Islet precursor cell (in vitro differentiated cells): ENCODE data around the gene SLC25A27.
A peak's percentile ranks its signal among the peaks of the same experiment; 100 is the strongest.

Experiments used
- DNase-seq: peaks from one replicate; pipeline ENCODE4 v3.0.0-alpha.2; 2018

Gene SLC25A27

DNA sequence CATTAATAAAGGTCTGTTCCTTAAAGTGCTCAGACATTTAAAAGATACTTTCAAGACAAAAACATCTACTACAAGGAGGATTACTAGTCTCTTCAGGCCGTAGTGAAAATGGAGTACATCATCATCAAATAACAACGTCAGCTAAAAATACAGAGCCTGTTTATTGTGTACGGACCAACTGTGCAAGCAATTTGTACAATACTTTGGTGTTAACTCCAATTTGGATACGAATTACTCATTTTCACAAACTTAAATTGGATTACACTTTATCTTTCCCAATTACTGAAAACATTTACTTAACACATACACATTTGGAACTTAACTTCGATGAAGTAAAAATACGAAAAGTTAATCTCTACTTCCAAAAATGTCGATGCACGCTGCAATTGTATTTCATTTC, 959 bp upstream of the SLC25A27 start:
- no peak for DNase-seq

DNA sequence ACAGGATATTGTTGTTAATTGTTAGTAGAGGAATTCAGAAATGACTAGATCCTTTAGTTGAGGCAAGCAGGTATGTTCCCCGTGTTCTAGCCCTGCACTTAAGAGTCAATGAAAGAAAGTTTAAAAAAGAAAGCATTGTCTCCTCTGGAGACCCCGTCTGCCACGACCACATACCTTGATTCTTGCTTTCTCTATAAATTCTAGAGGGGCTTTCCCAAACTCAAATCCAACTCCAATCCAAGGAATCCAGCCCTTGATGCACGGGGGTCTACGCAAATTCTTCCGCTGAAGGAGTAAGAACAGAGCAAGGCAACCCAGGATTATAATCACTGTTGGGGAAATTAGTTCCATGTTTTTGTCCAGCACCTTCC, 558 bp upstream of the SLC25A27 start:
- no peak for DNase-seq

DNA sequence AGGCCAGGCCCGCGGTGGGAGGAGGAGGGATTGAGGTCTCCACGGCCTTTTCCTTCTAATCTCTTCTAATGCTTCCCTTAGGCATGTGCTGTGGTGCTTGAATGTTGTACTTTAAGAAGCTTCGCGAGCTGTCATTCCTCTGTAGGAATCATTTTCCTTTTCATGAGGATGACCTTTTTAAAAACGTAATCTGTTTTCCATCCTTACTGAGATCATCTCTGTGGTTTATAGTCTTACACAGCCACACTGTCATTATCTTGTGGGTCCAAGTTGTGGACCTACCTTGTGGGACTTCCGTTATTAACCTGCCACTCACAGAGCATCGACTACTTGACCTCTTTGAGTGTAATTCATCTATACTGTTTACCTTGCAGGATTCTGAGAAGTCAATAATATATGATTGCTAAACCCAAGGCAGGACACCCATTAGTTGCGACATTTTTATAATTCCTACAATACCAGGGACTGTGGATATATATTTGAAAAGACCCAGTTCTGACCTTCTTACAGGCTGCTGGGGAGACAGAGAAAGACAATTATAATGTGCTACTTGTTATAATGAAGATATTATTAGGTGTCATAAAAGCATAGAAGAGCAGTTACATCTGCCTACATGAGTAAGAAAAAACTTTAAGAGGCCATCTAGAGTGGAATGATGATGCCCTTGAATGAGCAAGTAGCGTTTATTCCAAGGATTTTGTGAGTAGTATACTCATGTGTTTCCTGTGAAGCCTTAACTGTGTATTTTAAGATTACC, 842 bp downstream of the SLC25A27 start:
- no peak for DNase-seq

DNA sequence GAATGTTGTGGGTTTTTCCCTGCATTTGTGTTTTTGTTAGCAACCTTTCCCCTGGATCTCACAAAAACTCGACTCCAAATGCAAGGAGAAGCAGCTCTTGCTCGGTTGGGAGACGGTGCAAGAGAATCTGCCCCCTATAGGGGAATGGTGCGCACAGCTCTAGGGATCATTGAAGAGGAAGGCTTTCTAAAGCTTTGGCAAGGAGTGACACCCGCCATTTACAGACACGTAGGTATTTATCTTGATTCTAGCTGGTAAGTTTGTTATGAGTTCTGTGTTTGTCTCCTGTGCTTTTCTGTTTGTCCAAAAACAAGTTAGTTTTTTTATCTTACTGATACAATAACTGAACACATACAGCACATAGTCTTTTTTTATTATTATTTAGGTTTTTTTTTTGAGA, 3.0 kb downstream of the SLC25A27 start:
- DNase-seq: peak; percentile 78

DNA sequence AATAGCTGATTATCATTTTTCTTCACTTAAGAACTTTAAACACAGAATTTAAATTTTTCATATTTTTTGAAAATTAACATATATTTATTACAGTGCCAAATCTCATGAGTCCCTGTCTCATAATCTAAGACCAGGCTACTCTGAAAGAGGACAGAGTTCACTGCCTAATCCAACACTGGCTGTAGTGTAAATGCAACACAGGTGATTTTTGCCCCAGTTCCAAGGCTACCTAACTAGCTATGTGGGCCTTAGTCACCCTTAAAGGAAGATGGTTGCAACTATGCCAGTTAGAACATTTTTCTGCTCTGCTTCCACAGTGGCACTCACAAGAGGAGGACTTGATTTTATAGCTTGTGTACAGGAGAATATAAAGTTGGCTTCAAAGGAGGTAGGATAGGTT, 4.9 kb downstream of the SLC25A27 start:
- DNase-seq: no peak

DNA sequence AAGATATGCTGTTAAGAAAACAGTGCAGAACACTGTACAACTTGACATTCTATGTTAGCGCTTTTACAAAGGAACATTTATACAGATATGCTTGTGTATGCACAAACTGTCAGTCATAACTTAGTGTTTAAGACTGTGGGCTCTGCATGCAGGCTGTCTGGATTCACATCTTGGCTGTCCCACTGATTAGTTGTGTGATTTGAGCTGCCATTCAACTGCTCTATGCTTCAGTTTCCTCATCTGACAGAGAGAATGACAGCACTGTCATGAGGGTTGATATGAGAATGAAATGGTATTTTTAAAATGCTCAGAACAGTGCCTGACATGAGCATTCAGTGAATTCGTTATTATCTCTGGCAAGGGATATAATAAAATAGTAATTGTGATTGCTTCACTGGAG, 8.7 kb downstream of the SLC25A27 start:
- DNase-seq: no peak

DNA sequence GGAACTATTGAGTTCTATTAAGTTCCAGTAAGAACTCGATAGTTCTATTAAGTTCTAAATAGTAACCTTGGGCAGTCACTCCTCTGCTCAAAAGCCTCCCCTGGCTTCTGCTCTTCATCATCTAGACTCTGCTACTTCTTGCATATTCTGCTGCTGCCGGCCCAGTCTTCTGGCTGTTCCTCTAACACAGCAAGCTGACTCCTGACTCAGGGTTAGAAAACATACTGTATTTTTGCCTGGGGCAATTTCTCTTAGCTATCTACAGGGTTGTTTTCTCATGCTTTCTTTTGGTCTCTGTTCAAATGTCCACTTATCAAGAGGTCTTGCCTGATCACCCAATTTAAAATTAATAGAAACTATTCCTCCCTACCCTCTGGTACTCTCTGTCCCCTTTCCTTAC, 14.6 kb downstream of the SLC25A27 start:
- DNase-seq: no peak

DNA sequence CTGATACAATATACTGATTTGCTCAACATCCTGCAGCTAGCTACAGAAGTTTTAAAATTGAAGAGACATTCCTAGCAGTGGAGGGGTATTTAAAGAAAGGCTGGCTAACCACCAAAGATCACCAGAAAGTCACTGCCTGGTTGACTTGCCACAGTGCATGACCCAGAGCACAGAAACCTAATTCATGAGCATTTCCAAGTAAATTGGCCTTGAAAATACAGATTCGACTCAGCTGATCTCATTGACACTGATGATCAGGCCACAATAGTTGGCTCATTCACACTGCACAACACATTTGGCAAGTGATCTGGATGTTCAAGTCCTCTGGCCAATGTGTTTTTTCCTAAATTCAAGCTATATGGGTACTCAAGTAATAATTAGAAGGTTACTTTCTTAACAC, 21.6 kb downstream of the SLC25A27 start:
- DNase-seq: no peak

DNA sequence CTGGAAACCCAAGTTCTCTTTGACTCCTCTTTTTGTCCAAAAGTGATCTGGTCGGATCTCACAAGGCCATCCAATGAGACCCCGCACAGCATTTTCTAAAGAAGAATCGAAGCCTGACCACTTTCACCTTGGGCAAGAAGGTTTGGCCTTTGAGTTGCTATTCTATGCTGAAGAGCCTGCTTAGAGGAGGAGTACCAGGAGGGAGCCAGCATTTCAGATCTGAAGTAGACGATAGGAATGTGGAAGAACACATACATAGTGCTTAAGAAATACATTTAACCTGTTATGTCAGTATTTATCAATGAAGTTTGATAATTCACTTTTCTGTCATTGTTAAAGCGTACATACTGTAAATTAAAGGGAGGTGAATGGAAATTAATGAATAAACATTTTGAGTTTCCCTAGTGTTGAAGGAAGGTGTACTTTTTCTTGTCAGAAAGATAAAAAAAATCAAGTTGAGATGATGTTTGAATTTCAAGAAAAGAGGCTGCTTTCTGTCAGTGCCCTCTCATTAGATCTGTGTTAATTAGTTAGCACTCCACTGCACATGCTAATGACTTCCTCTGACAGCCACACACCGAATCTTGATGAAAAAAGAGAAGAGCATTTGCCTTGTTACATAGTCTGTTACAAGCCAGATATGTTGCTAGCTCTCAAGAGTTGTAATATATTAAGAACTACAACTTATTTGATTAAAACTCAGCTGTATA, 24.0 kb downstream of the SLC25A27 start:
- DNase-seq: no peak

DNA sequence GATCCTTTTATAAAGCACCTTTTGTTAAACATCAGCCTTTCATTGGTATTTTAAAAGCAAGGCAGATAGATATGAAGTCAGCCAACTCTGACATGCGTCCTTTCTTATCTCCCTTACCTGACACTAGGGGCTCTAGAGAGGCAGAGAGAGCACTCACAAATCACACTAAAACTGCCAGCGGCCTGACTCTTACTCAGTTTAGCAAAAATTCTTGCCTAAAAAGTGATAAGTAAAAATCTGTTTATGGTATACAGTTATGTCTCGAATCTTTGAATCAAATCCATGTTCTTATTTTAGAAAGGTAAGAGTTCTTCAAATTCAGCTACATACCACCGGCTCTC, 24.5 kb downstream of the SLC25A27 start:
- no peak for DNase-seq

DNA sequence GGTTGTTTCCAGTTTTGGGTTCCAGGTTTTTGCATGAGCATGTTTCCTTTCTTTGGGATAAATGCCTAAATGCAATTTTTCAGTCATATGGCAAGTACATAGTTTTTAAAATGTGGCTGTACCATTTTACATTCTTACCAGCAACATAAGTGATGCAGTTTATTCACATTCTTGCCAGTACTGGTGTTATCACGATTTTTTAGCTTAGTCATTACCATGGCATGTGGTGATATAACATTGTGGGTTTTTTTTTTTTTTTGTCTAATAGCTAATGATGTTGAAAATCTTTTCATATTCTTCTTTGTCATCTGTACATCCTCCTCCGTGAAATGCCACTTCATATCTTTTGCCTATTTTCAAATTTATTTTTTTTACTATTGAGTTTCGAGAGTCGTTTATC, 32.0 kb downstream of the SLC25A27 start:
- DNase-seq: no peak

DNA sequence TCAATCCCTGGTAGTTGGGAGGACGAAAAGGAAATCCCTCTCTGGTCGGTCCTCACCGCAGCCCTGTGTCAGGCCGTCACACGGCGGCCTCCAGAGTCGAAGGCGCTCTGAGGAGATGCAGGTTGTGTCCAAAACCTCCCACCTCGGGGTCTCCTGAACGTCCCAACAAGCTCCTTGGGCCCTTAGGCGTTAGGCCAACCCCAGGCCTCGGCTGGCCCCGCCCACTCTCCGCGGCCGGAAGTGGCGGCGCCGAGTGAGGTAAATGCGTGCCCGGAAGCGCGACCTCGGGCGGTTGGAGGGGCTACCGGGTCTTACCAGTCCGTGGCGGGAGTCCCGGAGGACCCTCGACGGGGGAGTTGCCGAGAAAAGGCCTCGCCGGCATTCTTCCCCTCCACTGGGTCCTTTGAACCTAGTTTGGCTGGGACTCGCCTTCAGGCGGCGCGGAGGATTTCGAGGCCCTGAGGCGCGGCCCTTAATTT, 34.9 kb downstream of the SLC25A27 start, which contains the start of gene TDRD6:
Gene TDRD6 (plus strand): TSS at position 267 of the 479 bp plus-strand sequence. CDS start 244 bp downstream, outside the sequence.
- DNase-seq: no peak

DNA sequence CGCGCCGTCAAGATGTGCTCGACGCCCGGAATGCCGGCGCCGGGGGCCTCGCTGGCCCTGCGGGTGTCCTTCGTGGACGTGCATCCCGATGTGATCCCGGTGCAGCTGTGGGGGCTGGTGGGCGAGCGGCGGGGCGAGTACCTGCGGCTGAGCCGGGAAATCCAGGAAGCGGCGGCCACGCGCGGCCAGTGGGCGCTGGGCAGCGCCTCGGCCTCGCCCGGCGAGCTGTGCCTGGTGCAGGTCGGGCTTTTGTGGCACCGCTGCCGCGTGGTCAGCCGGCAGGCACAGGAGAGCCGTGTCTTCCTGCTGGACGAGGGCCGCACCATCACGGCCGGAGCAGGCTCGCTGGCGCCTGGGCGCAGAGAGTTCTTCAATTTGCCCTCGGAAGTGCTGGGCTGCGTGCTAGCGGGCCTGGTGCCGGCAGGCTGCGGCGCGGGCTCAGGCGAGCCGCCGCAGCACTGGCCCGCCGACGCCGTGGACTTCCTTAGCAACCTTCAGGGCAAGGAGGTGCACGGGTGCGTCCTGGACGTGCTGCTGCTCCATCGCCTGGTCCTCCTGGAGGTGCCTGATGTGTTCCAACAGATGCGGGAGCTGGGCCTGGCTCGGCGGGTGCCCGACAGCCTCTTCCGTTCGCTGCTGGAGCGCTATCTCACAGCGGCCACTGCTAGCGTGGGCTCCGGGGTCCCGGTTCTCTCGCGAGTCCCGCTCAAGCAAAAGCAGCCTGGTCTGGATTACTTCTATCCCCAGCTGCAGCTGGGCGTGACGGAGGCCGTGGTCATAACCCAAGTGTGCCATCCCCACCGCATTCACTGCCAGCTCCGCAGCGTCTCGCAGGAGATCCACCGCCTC, 35.6 kb downstream of the SLC25A27 start:
- no peak for DNase-seq

DNA sequence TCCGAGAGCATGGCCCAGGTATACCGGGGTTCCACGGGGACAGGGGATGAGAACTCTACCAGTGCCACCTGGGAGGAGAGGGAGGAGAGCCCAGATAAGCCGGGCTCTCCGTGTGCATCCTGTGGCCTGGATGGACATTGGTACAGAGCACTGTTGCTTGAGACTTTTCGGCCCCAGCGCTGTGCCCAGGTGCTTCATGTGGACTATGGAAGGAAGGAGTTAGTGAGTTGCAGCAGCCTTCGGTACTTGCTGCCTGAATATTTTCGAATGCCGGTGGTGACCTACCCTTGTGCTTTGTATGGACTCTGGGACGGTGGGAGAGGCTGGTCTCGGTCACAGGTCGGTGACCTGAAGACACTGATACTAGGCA, 36.2 kb downstream of the SLC25A27 start:
- no peak for DNase-seq

DNA sequence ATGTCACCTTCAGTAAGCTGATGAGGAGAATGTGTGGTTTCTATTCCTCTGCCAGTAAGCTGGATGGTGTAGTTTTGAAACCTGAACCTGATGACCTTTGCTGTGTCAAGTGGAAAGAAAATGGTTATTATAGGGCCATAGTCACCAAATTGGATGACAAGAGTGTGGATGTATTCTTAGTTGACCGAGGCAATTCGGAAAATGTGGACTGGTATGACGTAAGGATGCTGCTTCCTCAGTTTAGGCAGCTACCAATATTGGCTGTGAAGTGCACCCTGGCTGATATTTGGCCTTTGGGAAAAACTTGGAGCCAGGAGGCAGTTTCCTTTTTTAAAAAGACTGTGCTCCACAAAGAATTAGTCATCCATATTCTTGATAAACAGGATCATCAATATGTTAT, 36.9 kb downstream of the SLC25A27 start:
- no peak for DNase-seq

DNA sequence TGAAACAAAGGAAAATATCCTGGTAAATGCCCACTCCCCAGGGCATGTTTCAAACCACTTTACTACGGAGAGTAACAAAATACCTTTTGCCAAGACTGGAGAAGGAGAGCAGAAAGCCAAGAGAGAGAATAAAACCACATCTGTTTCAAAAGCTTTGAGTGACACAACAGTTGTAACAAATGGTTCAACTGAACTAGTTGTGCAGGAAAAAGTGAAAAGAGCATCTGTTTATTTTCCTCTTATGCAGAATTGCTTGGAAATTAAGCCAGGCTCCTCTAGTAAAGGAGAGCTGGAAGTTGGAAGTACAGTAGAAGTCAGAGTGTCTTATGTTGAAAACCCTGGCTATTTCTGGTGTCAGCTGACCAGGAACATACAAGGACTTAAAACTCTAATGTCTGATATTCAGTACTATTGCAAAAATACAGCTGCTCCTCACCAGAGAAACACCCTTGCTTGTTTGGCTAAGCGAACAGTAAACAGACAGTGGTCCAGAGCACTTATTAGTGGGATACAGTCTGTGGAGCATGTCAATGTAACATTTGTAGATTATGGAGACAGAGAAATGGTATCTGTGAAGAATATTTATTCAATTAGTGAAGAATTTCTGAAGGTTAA, 37.5 kb downstream of the SLC25A27 start:
- DNase-seq: no peak

DNA sequence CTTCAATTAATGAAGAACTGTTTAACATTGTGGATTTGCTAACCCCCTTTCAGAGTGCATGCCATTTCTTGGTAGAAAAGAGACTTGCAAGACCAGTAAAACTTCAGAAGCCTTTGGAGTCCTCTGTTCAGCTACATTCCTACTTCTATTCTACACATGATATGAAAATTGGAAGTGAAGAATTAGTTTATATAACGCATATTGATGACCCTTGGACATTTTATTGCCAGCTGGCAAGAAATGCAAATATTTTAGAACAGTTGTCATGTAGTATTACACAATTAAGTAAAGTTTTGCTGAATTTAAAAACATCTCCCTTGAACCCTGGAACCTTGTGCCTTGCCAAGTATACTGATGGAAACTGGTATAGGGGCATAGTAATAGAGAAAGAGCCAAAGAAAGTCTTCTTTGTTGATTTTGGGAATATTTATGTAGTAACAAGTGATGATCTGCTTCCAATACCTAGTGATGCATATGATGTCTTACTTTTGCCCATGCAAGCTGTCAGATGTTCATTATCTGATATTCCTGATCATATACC, 38.2 kb downstream of the SLC25A27 start:
- no peak for DNase-seq

DNA sequence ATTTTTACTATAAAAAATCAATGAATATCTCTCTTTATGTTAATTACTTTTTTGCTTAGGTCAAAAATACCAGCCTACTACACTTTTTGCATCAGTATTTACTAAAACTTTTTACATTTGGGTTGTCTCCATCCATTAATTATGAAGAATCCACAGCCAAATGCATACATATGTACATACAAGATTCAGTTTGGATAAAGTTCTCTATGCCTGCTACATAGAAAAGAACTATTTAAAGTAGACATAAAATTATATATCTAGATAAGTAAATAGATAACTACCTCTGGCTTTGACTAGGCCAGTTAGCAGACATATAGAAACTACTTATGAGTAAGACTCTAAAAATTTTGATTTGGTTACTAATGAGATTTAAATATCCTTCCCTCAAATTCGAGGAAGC, 47.2 kb downstream of the SLC25A27 start:
- no peak for DNase-seq

DNA sequence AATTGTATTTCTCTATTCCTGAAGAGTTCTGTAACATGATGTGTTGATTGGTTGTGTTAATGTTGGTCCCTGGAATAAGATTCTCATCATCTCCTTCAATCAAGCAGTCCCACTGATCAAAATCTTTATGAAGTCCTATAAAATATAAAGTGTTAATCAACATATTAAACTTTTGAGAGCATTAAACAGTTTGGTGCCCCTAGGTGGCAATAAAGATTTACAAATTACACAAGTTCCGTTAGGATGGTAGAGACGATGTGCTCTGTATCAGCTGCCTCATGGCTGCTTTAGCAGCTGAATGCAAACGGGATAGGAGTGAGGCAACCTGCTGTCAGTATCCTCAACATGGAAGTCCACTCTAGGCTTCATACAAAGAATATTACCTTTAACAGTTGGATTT, 51.8 kb downstream of the SLC25A27 start:
- DNase-seq: no peak

DNA sequence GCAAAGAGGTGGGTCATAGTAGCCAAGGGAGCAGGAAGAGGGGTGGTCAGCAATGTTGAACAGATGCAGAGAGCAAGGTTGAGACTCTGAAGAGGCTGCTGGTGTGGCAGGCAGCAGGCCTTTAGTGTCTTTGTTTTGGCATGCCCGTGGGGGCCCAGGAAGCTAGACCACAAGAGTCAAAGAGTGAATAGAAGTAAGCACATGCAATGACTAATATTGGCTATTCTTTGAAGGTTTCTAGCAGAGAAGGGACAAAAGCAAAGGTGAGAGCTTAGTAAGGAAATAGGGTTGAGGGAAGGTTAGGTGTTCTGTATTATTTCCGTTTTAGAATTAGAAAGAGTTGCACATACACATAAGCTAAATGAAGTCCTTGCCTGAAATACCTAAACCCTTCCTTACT, 53.7 kb downstream of the SLC25A27 start:
- DNase-seq: no peak

DNA sequence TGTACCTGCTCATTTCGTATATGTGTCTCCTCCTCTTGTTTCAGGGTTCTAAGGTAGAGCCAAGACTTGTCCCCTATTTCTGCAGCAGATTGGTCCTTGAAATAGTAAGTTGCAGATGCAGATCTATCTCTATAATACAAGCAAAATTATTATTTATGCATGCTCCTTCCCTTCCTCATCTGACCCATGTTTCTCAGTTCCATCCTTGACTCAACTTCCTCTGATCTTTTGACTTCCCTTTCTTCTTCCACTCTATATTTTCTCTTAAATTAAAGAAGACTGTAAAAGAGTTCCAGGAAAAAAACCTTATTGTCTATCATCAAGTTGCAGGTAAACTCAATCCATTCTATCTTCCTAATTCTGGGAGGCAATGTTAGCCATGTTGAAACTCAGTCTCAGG, 58.7 kb downstream of the SLC25A27 start:
- no peak for DNase-seq

DNA sequence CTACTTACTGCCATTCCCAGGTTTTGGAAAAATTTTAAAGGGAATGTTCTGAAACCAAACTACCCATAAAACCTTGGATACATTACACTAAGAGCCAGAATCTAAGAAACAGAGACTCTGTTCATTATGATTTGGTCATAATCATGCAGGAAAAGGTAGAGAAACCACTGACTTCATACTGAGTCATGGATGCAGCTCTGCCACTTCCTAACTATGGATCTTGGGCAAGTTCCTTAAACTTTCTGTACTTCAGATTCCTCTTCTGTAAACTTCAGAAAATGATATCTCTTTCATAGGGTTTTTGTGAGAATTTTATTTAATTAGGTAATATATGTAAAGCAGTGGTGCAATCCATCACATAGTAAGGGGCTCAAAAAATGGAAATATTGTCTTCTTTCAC, 62.4 kb downstream of the SLC25A27 start:
- DNase-seq: no peak

DNA sequence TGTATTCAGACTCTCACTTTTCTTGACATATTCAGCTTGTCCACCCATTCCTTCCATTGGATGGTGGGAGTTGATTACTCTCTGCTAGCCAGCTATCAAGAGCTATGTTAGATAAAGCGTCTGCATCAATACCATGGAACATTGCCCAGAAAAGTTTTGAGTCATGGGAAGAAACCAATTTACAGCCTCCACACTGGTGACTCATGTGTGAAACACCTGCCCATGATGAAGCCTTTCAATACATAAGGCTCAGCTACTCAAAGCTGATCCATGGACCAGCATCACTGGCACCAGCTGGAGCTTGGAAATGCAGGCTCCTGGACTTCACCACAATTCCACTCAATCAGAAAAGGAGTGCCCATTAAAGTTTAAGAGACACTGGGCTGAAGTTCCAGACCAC, 66.3 kb downstream of the SLC25A27 start:
- DNase-seq: no peak
